GM13977 (cell line): ENCODE data around the gene CEP72.

Source experiments
- DNase-seq: peaks from one replicate; pipeline ENCODE4 v3.0.0; 2012; ENCODE audit warnings: low spot score
- in situ Hi-C: fragments of 300-500 bp; cut with MboI; formaldehyde crosslinking; loops from one replicate; pipeline ENCODE4 v1.12.0; 2022; ENCODE audit warnings: low sequenced_read_pairs, low pct_unique_long_range_greater_than_20kb, mixed read lengths, inconsistent platforms; ENCODE audit not compliant: unreplicated experiment
- TF ChIP-seq, protein P1 (sequence below): IDR thresholded peaks from 2 replicates; pipeline ENCODE4 v1.5.1; 2012; ENCODE audit warnings: mild to moderate bottlenecking, control low read depth; ENCODE audit not compliant: insufficient read depth; ENCODE audit errors: extremely low read depth, missing control alignments

Gene CEP72

GRCh38 chr5:634191-634590 is 22.1 kb downstream of the CEP72 start:
- DNase-seq, result no peak
- in situ Hi-C loops, result no loop called here
- TF ChIP-seq, protein P1, sequence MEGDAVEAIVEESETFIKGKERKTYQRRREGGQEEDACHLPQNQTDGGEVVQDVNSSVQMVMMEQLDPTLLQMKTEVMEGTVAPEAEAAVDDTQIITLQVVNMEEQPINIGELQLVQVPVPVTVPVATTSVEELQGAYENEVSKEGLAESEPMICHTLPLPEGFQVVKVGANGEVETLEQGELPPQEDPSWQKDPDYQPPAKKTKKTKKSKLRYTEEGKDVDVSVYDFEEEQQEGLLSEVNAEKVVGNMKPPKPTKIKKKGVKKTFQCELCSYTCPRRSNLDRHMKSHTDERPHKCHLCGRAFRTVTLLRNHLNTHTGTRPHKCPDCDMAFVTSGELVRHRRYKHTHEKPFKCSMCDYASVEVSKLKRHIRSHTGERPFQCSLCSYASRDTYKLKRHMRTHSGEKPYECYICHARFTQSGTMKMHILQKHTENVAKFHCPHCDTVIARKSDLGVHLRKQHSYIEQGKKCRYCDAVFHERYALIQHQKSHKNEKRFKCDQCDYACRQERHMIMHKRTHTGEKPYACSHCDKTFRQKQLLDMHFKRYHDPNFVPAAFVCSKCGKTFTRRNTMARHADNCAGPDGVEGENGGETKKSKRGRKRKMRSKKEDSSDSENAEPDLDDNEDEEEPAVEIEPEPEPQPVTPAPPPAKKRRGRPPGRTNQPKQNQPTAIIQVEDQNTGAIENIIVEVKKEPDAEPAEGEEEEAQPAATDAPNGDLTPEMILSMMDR, result no peak

GRCh38 chr5:635306-636055 is 23.3 kb downstream of the CEP72 start:
- TF ChIP-seq, protein P1, result no peak
- in situ Hi-C loops, result no loop called here

DNA sequence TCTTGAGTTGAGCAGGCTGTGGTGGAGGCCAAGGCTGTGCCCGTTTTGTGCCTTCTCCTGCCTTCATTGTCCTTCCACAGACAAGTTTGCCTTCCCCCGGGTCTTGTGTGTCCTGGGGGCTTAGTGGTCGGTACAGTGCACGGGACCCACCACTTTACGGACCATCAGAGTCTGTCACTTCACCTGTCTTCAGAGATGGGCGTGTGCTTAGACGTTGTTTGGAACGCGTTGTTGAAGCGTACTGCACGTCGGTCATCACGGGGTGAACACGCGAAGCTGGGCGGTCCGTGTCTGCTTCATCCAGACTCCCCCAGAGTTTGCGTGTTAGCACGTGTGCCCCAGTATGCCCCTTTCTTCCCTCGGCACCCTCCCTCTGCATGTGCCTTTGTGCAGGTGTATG is 24.8 kb downstream of the CEP72 start:
- DNase-seq, result no peak
- in situ Hi-C loops, result no loop called here
- TF ChIP-seq, protein P1, result no peak

More at GRCh38 chr5:635306-636055, 23.3 kb downstream of the CEP72 start:
- no peak for DNase-seq

DNA sequence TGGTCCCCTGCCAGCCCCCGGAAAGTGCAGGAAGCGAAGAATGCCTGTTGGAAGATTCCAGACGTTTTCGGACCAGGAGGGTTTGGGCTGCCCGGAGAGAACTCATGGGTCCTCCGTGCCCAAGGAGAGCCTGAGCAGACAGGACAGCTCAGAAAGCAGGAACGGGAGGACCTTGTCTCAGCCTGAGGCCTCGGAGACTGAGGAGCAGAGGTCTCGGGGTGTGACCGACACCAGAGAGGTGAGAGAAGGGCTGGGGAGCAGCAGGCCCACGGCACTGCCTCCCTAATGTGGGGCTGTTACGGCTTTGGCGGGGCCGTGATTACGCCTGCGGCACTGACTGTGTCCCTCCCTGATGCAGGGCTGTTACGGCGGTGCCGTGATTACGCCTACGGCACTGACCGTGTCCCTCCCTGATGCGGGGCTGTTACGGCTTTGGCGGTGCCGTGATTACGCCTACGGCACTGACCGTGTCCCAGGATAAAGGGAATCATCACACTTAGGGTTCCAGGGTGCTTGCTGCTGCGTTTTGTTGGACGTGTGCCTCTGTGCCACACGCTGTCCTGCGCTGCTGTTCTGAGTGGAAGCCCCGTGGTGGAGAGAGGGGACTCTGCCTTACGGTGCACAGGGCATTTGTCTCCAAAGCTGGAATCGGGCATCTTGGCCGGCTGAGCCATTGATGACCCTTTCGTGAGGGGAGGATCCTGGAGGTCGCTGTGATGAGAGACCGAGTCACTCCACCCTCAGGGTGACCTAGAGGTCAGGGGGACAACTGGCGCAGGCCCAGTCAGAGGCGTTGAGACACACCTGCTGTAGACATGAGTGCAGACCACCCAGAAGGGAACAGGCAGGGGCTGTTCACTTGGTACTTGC is 25.7 kb downstream of the CEP72 start:
- DNase-seq, result no peak
- in situ Hi-C loops, result no loop called here
- TF ChIP-seq, protein P1, result no peak

DNA sequence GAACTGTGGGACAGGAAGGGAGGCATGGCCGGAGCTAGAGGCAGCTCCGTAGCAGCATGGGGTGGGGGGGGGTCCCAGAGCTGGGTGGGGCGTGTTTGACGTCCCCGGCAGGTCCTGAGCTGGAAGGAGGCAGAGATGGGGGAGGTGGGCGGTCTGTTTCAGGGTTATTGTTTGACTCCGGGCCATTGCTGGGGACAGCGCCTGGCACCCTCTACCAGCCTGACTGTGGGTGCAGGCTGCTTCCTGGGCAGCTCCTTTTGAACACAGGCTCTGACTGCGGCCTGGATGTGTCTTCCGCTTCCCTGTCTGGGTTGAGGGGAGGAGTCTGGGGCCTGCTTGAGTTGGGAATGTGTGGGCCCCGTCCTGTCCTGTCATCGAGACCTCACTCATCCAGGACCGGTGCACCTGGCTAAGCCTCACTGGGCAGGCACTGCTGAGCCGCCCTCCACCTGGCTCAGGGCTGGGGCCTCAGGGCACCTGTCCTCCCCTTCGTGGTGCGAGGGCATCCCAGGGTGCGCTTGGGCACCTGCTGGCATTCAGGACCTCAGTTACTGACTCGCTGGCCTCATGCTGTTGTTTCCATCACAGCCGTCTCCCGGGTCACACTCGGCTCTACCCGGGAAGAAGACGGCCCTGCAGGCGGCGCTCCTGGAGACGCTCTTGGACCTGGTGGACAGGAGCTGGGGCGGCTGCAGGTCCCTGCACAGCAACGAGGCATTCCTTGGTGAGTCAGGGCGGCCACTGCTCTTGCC is 26.5 kb downstream of the CEP72 start:
- no peak for DNase-seq
- in situ Hi-C loops, result no loop called here
- TF ChIP-seq, protein P1, result no peak

DNA sequence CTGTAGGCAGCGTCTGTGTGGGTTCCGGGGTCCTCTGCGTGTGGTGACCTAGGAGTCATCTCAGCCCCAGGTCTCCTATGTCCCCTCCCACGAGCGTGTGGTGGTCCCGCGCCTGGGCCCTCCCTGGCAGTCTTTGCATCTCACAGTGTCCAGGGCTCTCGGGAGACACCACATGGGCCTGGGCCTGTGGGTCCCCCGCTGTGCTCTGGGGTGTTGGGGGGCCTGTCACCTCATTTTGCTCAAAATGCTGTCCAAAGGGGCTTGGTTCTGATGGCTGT is 27.1 kb downstream of the CEP72 start:
- DNase-seq, result no peak
- in situ Hi-C loops, result no loop called here

More for the DNA sequence above, 27.1 kb downstream of the CEP72 start:
- TF ChIP-seq, protein P1, result no peak
